Hepatocyte (in vitro differentiated cells): ENCODE measurements around the gene LGR5. TPM values are rescaled to one million over a fixed set of nuclear protein-coding genes. Genes with fewer than 3 reads are reported as not detected.

Source experiments
- DNase-seq: peaks from one replicate; pipeline ENCODE4 v3.0.0-alpha.2; 2016; ENCODE audit warnings: low spot score
- H2AFZ ChIP-seq: fragments of 200-600 bp; sonication (generic); 2 replicates; pipeline ENCODE4 v1.6.0; 2016; ENCODE audit warnings: antibody characterized with exemption, mild to moderate bottlenecking
- H3K27ac ChIP-seq: fragments of 200-600 bp; sonication (generic); 2 replicates; pipeline ENCODE4 v1.5.1; 2016; ENCODE audit warnings: mild to moderate bottlenecking
- H3K27me3 ChIP-seq: fragments of 200-600 bp; sonication (generic); 2 replicates; pipeline ENCODE4 v1.6.1; 2016
- H3K36me3 ChIP-seq: fragments of 200-600 bp; sonication (generic); replicated peaks from 2 replicates; pipeline ENCODE4 v1.5.1; 2016; ENCODE audit warnings: low read depth; ENCODE audit not compliant: insufficient read depth
- H3K4me1 ChIP-seq: fragments of 200-600 bp; sonication (generic); 2 replicates; pipeline ENCODE4 v1.5.1; 2016; ENCODE audit warnings: mild to moderate bottlenecking, moderate library complexity; ENCODE audit not compliant: insufficient read depth
- H3K4me2 ChIP-seq: fragments of 200-600 bp; sonication (generic); 2 replicates; pipeline ENCODE4 v1.6.0; 2016
- H3K4me3 ChIP-seq: fragments of 200-600 bp; sonication (generic); 2 replicates; pipeline ENCODE4 v1.5.1; 2016; ENCODE audit warnings: mild to moderate bottlenecking
- H3K79me2 ChIP-seq: fragments of 200-600 bp; sonication (generic); 2 replicates; pipeline ENCODE4 v1.6.0; 2017; ENCODE audit warnings: mild to moderate bottlenecking
- H3K9me2 ChIP-seq: fragments of 200-600 bp; sonication (generic); replicated peaks from 2 replicates; pipeline ENCODE4 v1.6.0; 2017; ENCODE audit warnings: mild to moderate bottlenecking; ENCODE audit not compliant: insufficient read depth
- H3K9me3 ChIP-seq: fragments of 200-600 bp; sonication (generic); 2 replicates; pipeline ENCODE4 v1.5.1; 2016; ENCODE audit warnings: low read depth, mild to moderate bottlenecking
- H4K20me1 ChIP-seq: fragments of 200-600 bp; sonication (generic); 2 replicates; pipeline ENCODE4 v1.6.0; 2016; ENCODE audit warnings: mild to moderate bottlenecking; ENCODE audit not compliant: insufficient read depth, poor library complexity, severe bottlenecking
- CTCF ChIP-seq: fragments of 200-600 bp; sonication (generic); IDR thresholded peaks from 2 replicates; pipeline ENCODE4 v1.5.1; 2016; ENCODE audit warnings: antibody characterized with exemption, mild to moderate bottlenecking; ENCODE audit not compliant: poor library complexity
- EZH2 ChIP-seq: fragments of 200-600 bp; sonication (generic); IDR thresholded peaks from 2 replicates; pipeline ENCODE4 v1.6.1; 2016; ENCODE audit warnings: antibody characterized with exemption, mild to moderate bottlenecking, borderline replicate concordance
- EZH2phosphoT487 ChIP-seq: fragments of 200-600 bp; sonication (generic); IDR thresholded peaks from one replicate; pipeline ENCODE4 v1.6.1; 2018; ENCODE audit warnings: antibody characterized with exemption, mild to moderate bottlenecking, low read depth, moderate library complexity; ENCODE audit not compliant: unreplicated experiment, severe bottlenecking
- WGBS: methylation state at CpG from one replicate; pipeline ENCODE4 v1.1.6; 2016; ENCODE audit warnings: low lambda C conversion rate; ENCODE audit errors: missing lambda C conversion rate; 5-methylcytosine and 5-hydroxymethylcytosine counted together
- polyA plus RNA-seq: library from polyadenylated mRNA; unstranded; fragments of >200 nt; fragmentation: Nextera tagmentation; extraction: Ambion mirVana; gene quantifications from 2 replicates; pipeline ENCODE4 v1.2.1, GENCODE V29; 2016
- total RNA-seq: library from RNA; depleted of rRNA; stranded (reverse); fragments of >200 nt; gene quantifications from 2 replicates; pipeline ENCODE4 v1.2.3, GENCODE V29; 2014

The LGR5 gene
- total and polyA plus RNA-seq, 2 experiments from 2014 or later: 4.4 to 5.7 TPM

- Histone ChIP-seq H3K36me3 (no peaks in the 10 kb centered on the region), H3K9me3 (peaks cover 3% of the 10 kb centered on the region), H3K4me2 (peak overlapping the region; percentile 99), H3K27me3 (peaks cover 46% of the 10 kb centered on the region), H3K4me1 (peaks cover 14% of the 10 kb centered on the region), H3K27ac (no peak overlapping the region), H3K9me2 (no peaks in the 10 kb centered on the region), H3K4me3 (peak overlapping the region; percentile 56), H4K20me1 (no peaks in the 10 kb centered on the region), H2AFZ (peak overlapping the region; percentile 69), H3K79me2 (no peaks in the 10 kb centered on the region)
- peak; percentile 23 for DNase-seq
- under 1% methylated on average over 17 of the region's 17 CpGs for WGBS
- TF ChIP-seq EZH2 (no peak), EZH2phosphoT487 (peak; percentile 64)
Observed at GRCh38 chr12:71438670-71439361, 782 bp upstream of the LGR5 start.

GRCh38 chr12:71439362-71439612, 311 bp upstream of the LGR5 start:
- Histone ChIP-seq H3K27ac (no peak overlapping the region), H2AFZ (peak overlapping the region; percentile 69), H3K4me1 (peaks cover 14% of the 10 kb centered on the region), H3K4me2 (peak overlapping the region; percentile 99), H3K79me2 (no peaks in the 10 kb centered on the region), H3K4me3 (peak overlapping the region; percentile 56), H3K36me3 (no peaks in the 10 kb centered on the region), H3K27me3 (peaks cover 46% of the 10 kb centered on the region), H4K20me1 (no peaks in the 10 kb centered on the region), H3K9me3 (peaks cover 3% of the 10 kb centered on the region), H3K9me2 (no peaks in the 10 kb centered on the region)
- DNase-seq: no peak
- no peak for TF ChIP-seq EZH2
- 0% methylated on average over 17 of the region's 17 CpGs for WGBS

GRCh38 chr12:71440345-71440762, 756 bp downstream of the LGR5 start:
- peak; percentile 32 for DNase-seq
- H3K4me2 ChIP-seq: peak overlapping the region; percentile 99
- peak overlapping the region; percentile 69 for H2AFZ ChIP-seq
- peaks cover 46% of the 10 kb centered on the region for H3K27me3 ChIP-seq
- H3K36me3 ChIP-seq: no peaks in the 10 kb centered on the region
- no peak overlapping the region for H3K27ac ChIP-seq
- H3K9me3 ChIP-seq: peaks cover 3% of the 10 kb centered on the region
- TF ChIP-seq EZH2 (no peak), EZH2phosphoT487 (no peak), CTCF (no peak)
- WGBS: 1% methylated on average over 27 of the region's 27 CpGs
- H4K20me1 ChIP-seq: no peaks in the 10 kb centered on the region
- peaks cover 14% of the 10 kb centered on the region for H3K4me1 ChIP-seq
- H3K79me2 ChIP-seq: no peaks in the 10 kb centered on the region
- no peaks in the 10 kb centered on the region for H3K9me2 ChIP-seq
- H3K4me3 ChIP-seq: peak overlapping the region; percentile 56

- Histone ChIP-seq H3K4me2 (peak overlapping the region; percentile 99), H3K4me1 (peaks cover 14% of the 10 kb centered on the region), H3K27ac (no peak overlapping the region), H3K4me3 (peak overlapping the region; percentile 56), H2AFZ (peak overlapping the region; percentile 22), H3K36me3 (no peaks in the 10 kb centered on the region), H4K20me1 (no peaks in the 10 kb centered on the region), H3K79me2 (no peaks in the 10 kb centered on the region), H3K9me2 (no peaks in the 10 kb centered on the region), H3K27me3 (peaks cover 46% of the 10 kb centered on the region), H3K9me3 (no peaks in the 10 kb centered on the region)
- 12% methylated on average over 26 of the region's 26 CpGs for WGBS
- DNase-seq: peak; percentile 30
- TF ChIP-seq EZH2phosphoT487 (no peak), CTCF (no peak), EZH2 (no peak)
Observed at GRCh38 chr12:71440763-71441748, 1.5 kb downstream of the LGR5 start.
